ENCODE data around the gene SEMA6A. TPM values are rescaled to one million over a fixed set of nuclear protein-coding genes. Genes with fewer than 3 reads are reported as not detected.

Gene SEMA6A
- total and polyA plus RNA-seq, 2 of the 13 experiments (the other 11 are each of a cell fraction or from before 2014, with no cell fraction given): 5.1 to 6.5 TPM

GRCh38 chr5:116532762-116533525 lies 41.7 kb downstream of the SEMA6A start (continued):
- TF ChIP-seq DRAP1 (CRISPR knock-in tag; IDR thresholded peaks at IDR 0.05) (0 out of 2 replicates have a peak, but pooled peaks have one; percentile 33), ZNF749 (CRISPR knock-in tag; IDR thresholded peaks at IDR 0.05; ENCODE audit: borderline replicate concordance) (peak; percentile 48; the same call in 1 of the 2 replicates), SNAPC4 (CRISPR knock-in tag; IDR thresholded peaks at IDR 0.05) (no peak), ZSCAN21 (CRISPR knock-in tag; IDR thresholded peaks at IDR 0.05; ENCODE audit: borderline replicate concordance) (0 out of 2 replicates have a peak, but pooled peaks have one; percentile 3), ATF4 (CRISPR knock-in tag; IDR thresholded peaks at IDR 0.05) (peak in 1 of 2 experiments; percentile 64; a peak in 2 of 4 replicates), HMG20A (CRISPR knock-in tag; IDR thresholded peaks at IDR 0.05; ENCODE audit: borderline replicate concordance) (peak; percentile 95; the same call in 1 of the 2 replicates), HOXD1 (CRISPR knock-in tag; IDR thresholded peaks at IDR 0.05) (peak; percentile 79; the same call in 1 of the 2 replicates), MYPOP (CRISPR knock-in tag; IDR thresholded peaks at IDR 0.05) (peak; percentile 48; the same call in 1 of the 2 replicates), HNF4G (IDR thresholded peaks at IDR 0.05; ENCODE audit: borderline replicate concordance, low read depth, low read length) (peak; percentile 16; the same call in 1 of the 2 replicates), HNF4G (CRISPR knock-in tag; IDR thresholded peaks at IDR 0.05; ENCODE audit: borderline replicate concordance, low read depth) (no peak), ZMYM2 (CRISPR knock-in tag; IDR thresholded peaks at IDR 0.05) (0 out of 2 replicates have a peak, but pooled peaks have one; percentile 21), E2F1 (CRISPR knock-in tag; IDR thresholded peaks at IDR 0.05) (no peak; the same call in 1 of the 2 replicates), MXD4 (CRISPR knock-in tag; IDR thresholded peaks at IDR 0.05) (peak; percentile 47; the same call in 1 of the 2 replicates), TP53 (CRISPR knock-in tag; conservative IDR thresholded peaks at IDR 0.05) (no peak), ZNF510 (CRISPR knock-in tag; IDR thresholded peaks at IDR 0.05; ENCODE audit: low read depth) (0 out of 2 replicates have a peak, but pooled peaks have one; percentile 10), CSRNP2 (CRISPR knock-in tag; conservative IDR thresholded peaks at IDR 0.05; ENCODE audit: low read depth) (no peak), ZNF30 (CRISPR knock-in tag; IDR thresholded peaks at IDR 0.05) (no peak)

Data from HepG2 (cell line).